B cell (primary cell): ENCODE measurements around the gene PFDN6. TPM values are rescaled to one million over a fixed set of nuclear protein-coding genes. Genes with fewer than 3 reads are reported as not detected.
A peak's percentile ranks its signal among the peaks of the same experiment; 100 is the strongest.

Source experiments
- ATAC-seq: fragments of 200-7000 bp; cut with Tn5 transposase; one replicate; pipeline ENCODE4 v1.10.0; 2021; ENCODE audit warnings: low read depth, mild to moderate bottlenecking, moderate number of reproducible peaks, moderate library complexity
- CTCF ChIA-PET: fragments of 350-600 bp; sonication (Branson Sonifier 250); formaldehyde crosslinking; loops from one replicate; lab custom pipeline; 2021; ENCODE audit warnings: antibody characterized with exemption, inconsistent platforms; lab: Charles Lee
- POLR2A ChIA-PET: fragments of 350-600 bp; sonication (Branson Sonifier 250); formaldehyde crosslinking; loops from one replicate; lab custom pipeline; 2021; ENCODE audit warnings: antibody characterized with exemption; lab: Charles Lee
- DNase-seq: peaks from one replicate; pipeline ENCODE4 v3.0.0; 2013
- H2AFZ ChIP-seq: 2 replicates; pipeline ENCODE4 v1.6.1; 2012; ENCODE audit warnings: mild to moderate bottlenecking, low read depth, low read length; ENCODE audit not compliant: insufficient read depth, poor library complexity, severe bottlenecking
- H3K27ac ChIP-seq, 2 donors: 1 replicate in 1 of 2; 2 replicates in 1 of 2; pipeline ENCODE4 v1.5.1; 2012 to 2013; ENCODE audit warnings: low read length in 2 of 2, mild to moderate bottlenecking in 2 of 2, moderate library complexity in 1 of 2
- H3K27me3 ChIP-seq, 4 experiments: fragments of 200-600 bp in 1 of 4; sonication (generic) in 1 of 4; replicated peaks in 1 of 4; 1 replicate in 2 of 4; 2 replicates in 2 of 4; pipeline versions ENCODE4 v1.6.1 to v1.7.0; 2013 to 2016; ENCODE audit warnings: low read length in 3 of 4, mild to moderate bottlenecking in 2 of 4, mixed read lengths in 1 of 4, moderate library complexity in 1 of 4; ENCODE audit not compliant: insufficient read depth in 4 of 4, control insufficient read depth in 3 of 4; ENCODE audit errors: control extremely low read depth in 1 of 4
- H3K36me3 ChIP-seq, 2 experiments: replicated peaks in 1 of 2; 1 replicate in 1 of 2; 2 replicates in 1 of 2; pipeline versions ENCODE4 v1.6.1 to v1.7.1; 2013; ENCODE audit warnings: low read length in 1 of 2; ENCODE audit not compliant: insufficient read depth in 2 of 2, control insufficient read depth in 1 of 2; ENCODE audit errors: control extremely low read depth in 1 of 2, extremely low read depth in 1 of 2
- H3K4me1 ChIP-seq, 2 donors: fragments of 200-600 bp in 1 of 2; sonication (generic) in 1 of 2; 1 replicate in 1 of 2; 2 replicates in 1 of 2; pipeline versions ENCODE4 v1.5.1 to v1.6.1; 2013 to 2017; ENCODE audit warnings: low read length in 2 of 2; ENCODE audit not compliant: control insufficient read depth in 2 of 2, insufficient read depth in 2 of 2
- H3K4me2 ChIP-seq: replicated peaks from 2 replicates; pipeline ENCODE3; 2012; ENCODE audit warnings: mild to moderate bottlenecking, low read depth, low read length; ENCODE audit not compliant: poor library complexity, severe bottlenecking
- H3K4me3 ChIP-seq, 5 experiments: fragments of 200-600 bp in 1 of 5; sonication (generic) in 1 of 5; 1 replicate in 3 of 5; 2 replicates in 2 of 5; pipeline versions ENCODE4 v1.5.1 to v1.7.0; 2011 to 2016; ENCODE audit warnings: low read length in 4 of 5, mild to moderate bottlenecking in 4 of 5, low read depth in 2 of 5, control low read depth in 1 of 5, moderate library complexity in 1 of 5; ENCODE audit not compliant: insufficient read depth in 1 of 5; ENCODE audit errors: control extremely low read depth in 1 of 5, extremely low read depth in 1 of 5
- H3K79me2 ChIP-seq: fragments of 200-600 bp; sonication (generic); one replicate; pipeline ENCODE4 v1.6.0; 2016; ENCODE audit warnings: low read length; ENCODE audit not compliant: control insufficient read depth, insufficient read depth
- H3K9ac ChIP-seq: fragments of 200-600 bp; sonication (generic); 2 replicates; pipeline ENCODE4 v1.6.1; 2017; ENCODE audit warnings: mild to moderate bottlenecking, low read length, moderate library complexity
- H3K9me3 ChIP-seq, 3 donors: one replicate each; pipeline versions ENCODE4 v1.6.1 to v1.7.1; 2013; ENCODE audit warnings: low read length in 2 of 3; ENCODE audit not compliant: control insufficient read depth in 2 of 3, insufficient read depth in 1 of 3; ENCODE audit errors: control extremely low read depth in 1 of 3
- H4K20me1 ChIP-seq: 2 replicates; pipeline ENCODE4 v1.6.0; 2012; ENCODE audit warnings: mild to moderate bottlenecking, low read length; ENCODE audit not compliant: insufficient read depth, control insufficient read depth, poor library complexity, severe bottlenecking
- H3K27ac Mint-ChIP-seq: one replicate; pipeline ENCODE4 v1.8.0; 2021; ENCODE audit warnings: mixed read lengths
- H3K27me3 Mint-ChIP-seq: one replicate; pipeline ENCODE4 v1.8.0; 2021; ENCODE audit warnings: mixed read lengths
- H3K4me1 Mint-ChIP-seq: one replicate; pipeline ENCODE4 v1.8.0; 2021; ENCODE audit warnings: mixed read lengths
- H3K4me3 Mint-ChIP-seq: one replicate; pipeline ENCODE4 v1.8.0; 2021; ENCODE audit warnings: mixed read lengths
- H3K9me3 Mint-ChIP-seq: one replicate; pipeline ENCODE4 v1.8.0; 2022; ENCODE audit warnings: mixed read lengths; ENCODE audit not compliant: insufficient read depth
- CTCF ChIP-seq: fragments of 200-600 bp; IDR thresholded peaks from one replicate; pipeline ENCODE4 v1.8.0; 2022; ENCODE audit warnings: antibody characterized with exemption, mild to moderate bottlenecking
- EZH2 ChIP-seq: IDR thresholded peaks from 2 replicates; pipeline ENCODE4 v1.6.1; 2012; ENCODE audit warnings: borderline replicate concordance, low read depth, mild to moderate bottlenecking, moderate library complexity, low read length; ENCODE audit not compliant: insufficient read depth, poor library complexity, severe bottlenecking
- WGBS: methylation state at CpG from one replicate; pipeline ENCODE4 v1.1.5; 2013; ENCODE audit warnings: missing lambda C conversion rate; ENCODE audit not compliant: insufficient coverage; 5-methylcytosine and 5-hydroxymethylcytosine counted together
- intact Hi-C: fragments of 100-400 bp; cut with micrococcal nuclease; formaldehyde crosslinking; loops from one replicate; pipeline ENCODE4 v1.10.0; 2022
- polyA plus RNA-seq: library from polyadenylated mRNA; depleted of rRNA; stranded (reverse); fragments of >200 nt; gene quantifications from 2 replicates; pipeline ENCODE4 v1.2.3, GENCODE V29; 2012
- total RNA-seq, 2 donors: library from RNA; stranded (reverse); fragments of 120-200 nt in 1 of 2; gene quantifications; 1 replicate in 1 of 2; 2 replicates in 1 of 2; pipeline versions ENCODE4 v1.2.3 to v1.2.4, GENCODE V29; 2013 to 2022

The PFDN6 gene
- total and polyA plus RNA-seq, 2 donors (not counting 1 experiment from before 2014, with no cell fraction given), result 33.2 to 51.1 TPM

GRCh38 chr6:33323623-33323948 is 34.2 kb downstream of the PFDN6 start:
- peak overlapping the region; percentile 72 to 93 (median 85) for H3K4me3 ChIP-seq
- Mint-ChIP-seq H3K27me3 (no peaks in the 10 kb centered on the region), H3K9me3 (no peaks in the 10 kb centered on the region), H3K4me3 (peak overlapping the region; percentile 91), H3K27ac (peak overlapping the region; percentile 93), H3K4me1 (peaks cover 59% of the 10 kb centered on the region)
- H3K4me2 ChIP-seq, result peak overlapping the region; percentile 88
- H4K20me1 ChIP-seq, result peaks cover 33% of the 10 kb centered on the region
- POLR2A ChIA-PET, result interaction anchor here (0.6 to 1.1 kb wide), 8 partner anchors 46 to 1619 kb away, joined by 3 to 6 read pairs (median 4); partner anchors contain the start of genes B3GALT4 and CUTA
- no peaks in the 10 kb centered on the region for H3K27me3 ChIP-seq
- H3K4me1 ChIP-seq, result peaks cover 43 to 63% of the 10 kb centered on the region in 2 donors
- DNase-seq (no peak), ATAC-seq (no peak)
- 4% methylated on average over 5 of the region's 12 CpGs for WGBS
- peak overlapping the region; percentile 69 for H2AFZ ChIP-seq
- H3K9me3 ChIP-seq, result no peaks in the 10 kb centered on the region
- H3K9ac ChIP-seq, result peak overlapping the region; percentile 76
- peak overlapping the region; percentile 85 to 95 for H3K27ac ChIP-seq
- intact Hi-C loops, result loop anchor here (1.0 kb wide), 7 partner anchors 21 to 95 kb away; partner anchors contain the start of genes CUTA, KIFC1, PFDN6 and VPS52
- H3K79me2 ChIP-seq, result peaks cover 42% of the 10 kb centered on the region
- H3K36me3 ChIP-seq, result peaks cover 3 to 29% of the 10 kb centered on the region in 2 experiments
- no peak for TF ChIP-seq CTCF
- TF ChIP-seq EZH2, result no peak
- CTCF ChIA-PET, result interaction anchor here (1.2 to 1.7 kb wide), 2 partner anchors 35 to 42 kb away, joined by 3 to 10 read pairs; partner anchors contain the start of genes PFDN6 and WDR46

- peak overlapping the region; percentile 91 for H3K4me3 Mint-ChIP-seq
- Histone ChIP-seq H3K9ac (peak overlapping the region; percentile 76), H4K20me1 (peaks cover 27% of the 10 kb centered on the region), H3K79me2 (peaks cover 37% of the 10 kb centered on the region), H3K36me3 (peaks cover 3 to 24% of the 10 kb centered on the region in 2 experiments), H3K4me3 (peak overlapping the region; percentile 72 to 93 (median 85)), H3K27ac (peak overlapping the region; percentile 85 to 95), H3K27me3 (no peaks in the 10 kb centered on the region), H2AFZ (no peak overlapping the region), H3K4me2 (peak overlapping the region; percentile 88), H3K9me3 (no peaks in the 10 kb centered on the region), H3K4me1 (peaks cover 37 to 62% of the 10 kb centered on the region in 2 donors)
- no peaks in the 10 kb centered on the region for H3K27me3 Mint-ChIP-seq
- POLR2A ChIA-PET, result interaction anchor here (0.6 to 1.1 kb wide), 10 partner anchors 47 to 1366 kb away, joined by 3 to 15 read pairs (median 4); partner anchors contain the start of genes B3GALT4, CUTA and UQCC2
- no peaks in the 10 kb centered on the region for H3K9me3 Mint-ChIP-seq
- H3K4me1 Mint-ChIP-seq, result peaks cover 58% of the 10 kb centered on the region
- intact Hi-C loops, result loop anchor here (1.0 kb wide), 1 partner anchor 10 kb away; the partner anchor contains the start of gene TAPBP
- H3K27ac Mint-ChIP-seq, result peak overlapping the region; percentile 93
- ATAC-seq, result peak; percentile 32
- DNase-seq, result peak; percentile 89
- no CpG with 5 or more reads among the region's 7 CpGs for WGBS
- TF ChIP-seq CTCF, result no peak
- no peak for TF ChIP-seq EZH2
- CTCF ChIA-PET, result interaction anchor here (1.0 to 1.7 kb wide), 3 partner anchors 9 to 42 kb away, joined by 3 to 10 read pairs (median 3); partner anchors contain the start of genes PFDN6 and WDR46
These were observed 34.7 kb downstream of the PFDN6 start for GRCh38 chr6:33324125-33324524.
